Measurements from ENCODE around the gene HTR7. TPM values are rescaled to one million over a fixed set of nuclear protein-coding genes. Genes with fewer than 3 reads are reported as not detected.
"Not testable (repeated sequence)": the region's sequence is repeated elsewhere in the genome, so short reads cannot be mapped to it uniquely, and the experiment has no call there.

Gene HTR7
- total RNA-seq, 1 experiment from 2014 or later, result 0.62 TPM

GRCh38 chr10:90880059-90880719 lies 22.4 kb upstream of the HTR7 start:
- ATAC-seq; H3K4me2 ChIP-seq (ENCODE audit: low read length); POLR2A ChIA-PET (ENCODE audit: unreplicated experiment); H3F3A ChIP-seq (ENCODE audit: low read length, unreplicated experiment); H3K27me3 ChIP-seq (ENCODE audit: low read length); H3K27ac ChIP-seq (ENCODE audit: low read length); BruUV-seq (replicated peaks); H4K20me1 ChIP-seq (ENCODE audit: low read length); H3K9me2 ChIP-seq (replicated peaks; ENCODE audit: low read length); H3K79me2 ChIP-seq (ENCODE audit: low read length); H3K9me3 ChIP-seq (ENCODE audit: low read length); H2AFZ ChIP-seq (ENCODE audit: low read length); H3K9ac ChIP-seq (ENCODE audit: low read length); H3K4me3 ChIP-seq (ENCODE audit: low read length): not testable (repeated sequence)
- Histone ChIP-seq H3K36me3 (ENCODE audit: low read depth, low read length) (peaks cover 21% of the 10 kb centered on the region), H3K4me1 (ENCODE audit: insufficient read depth, low read length) (peaks cover 14% of the 10 kb centered on the region)
- peak; percentile 69 for TF ChIP-seq CTCF (conservative IDR thresholded peaks at IDR 0.05; ENCODE audit: low read depth, low read length)
- intact Hi-C loops (cut with micrococcal nuclease), result loop anchor here (1.0 to 5.0 kb wide), 4 partner anchors 31 to 371 kb away; no protein-coding TSS in a partner anchor
- CTCF ChIA-PET, result interaction anchor here (0.6 to 1.6 kb wide), 6 partner anchors 9 to 209 kb away, joined by 3 to 14 read pairs (median 4); partner anchors contain the start of gene RPP30
- DNase-seq, result peak; percentile 55

GRCh38 chr10:90879062-90879461 lies 21.2 kb upstream of the HTR7 start:
- Histone ChIP-seq H3K27me3 (ENCODE audit: low read length) (no peaks in the 10 kb centered on the region), H4K20me1 (ENCODE audit: low read length) (no peaks in the 10 kb centered on the region), H3K27ac (ENCODE audit: low read length) (no peak overlapping the region), H3K79me2 (ENCODE audit: low read length) (peaks cover 10% of the 10 kb centered on the region), H3K36me3 (ENCODE audit: low read depth, low read length) (peaks cover 21% of the 10 kb centered on the region), H3F3A (ENCODE audit: low read length, unreplicated experiment) (no peaks in the 10 kb centered on the region), H2AFZ (ENCODE audit: low read length) (no peak overlapping the region), H3K4me3 (ENCODE audit: low read length) (no peak overlapping the region), H3K4me2 (ENCODE audit: low read length) (no peak overlapping the region), H3K9ac (ENCODE audit: low read length) (no peak overlapping the region), H3K4me1 (ENCODE audit: insufficient read depth, low read length) (peaks cover 3% of the 10 kb centered on the region), H3K9me2 (replicated peaks; ENCODE audit: low read length) (no peaks in the 10 kb centered on the region), H3K9me3 (ENCODE audit: low read length) (no peaks in the 10 kb centered on the region)
- no peak for TF ChIP-seq CTCF (conservative IDR thresholded peaks at IDR 0.05; ENCODE audit: low read depth, low read length)
- no peak for TF ChIP-seq EZH2 (IDR thresholded peaks at IDR 0.05; ENCODE audit: low read length, unreplicated experiment)
- no peak for TF ChIP-seq EZH2phosphoT487 (IDR thresholded peaks at IDR 0.05; ENCODE audit: borderline replicate concordance, low read length)
- no peak for DNase-seq
- intact Hi-C loops (cut with micrococcal nuclease), result no loop called here
- ATAC-seq, result no peak
- POLR2A ChIA-PET (ENCODE audit: unreplicated experiment), result interaction anchor here (0.5 kb wide), 1 partner anchor 91 kb away, joined by 3 read pairs; no protein-coding TSS in a partner anchor
- no TSS peak for BruUV-seq (replicated peaks)
- CTCF ChIA-PET, result interaction anchor here (0.7 to 1.6 kb wide), 2 partner anchors 90 to 210 kb away, joined by 3 to 14 read pairs; no protein-coding TSS in a partner anchor

GRCh38 chr10:90872648-90873020 lies 14.8 kb upstream of the HTR7 start:
- ATAC-seq, result no peak
- DNase-seq, result no peak
- Histone ChIP-seq H3K27me3 (ENCODE audit: low read length) (no peaks in the 10 kb centered on the region), H2AFZ (ENCODE audit: low read length) (peak overlapping the region; percentile 99), H3K36me3 (ENCODE audit: low read depth, low read length) (peaks cover 13% of the 10 kb centered on the region), H4K20me1 (ENCODE audit: low read length) (no peaks in the 10 kb centered on the region), H3K4me1 (ENCODE audit: insufficient read depth, low read length) (0 out of 2 replicates have a peak, but pooled peaks cover 6% of the 10 kb centered on the region), H3K79me2 (ENCODE audit: low read length) (peaks cover 33% of the 10 kb centered on the region), H3K4me2 (ENCODE audit: low read length) (peak overlapping the region; percentile 94), H3K4me3 (ENCODE audit: low read length) (peak overlapping the region; percentile 95), H3K27ac (ENCODE audit: low read length) (0 out of 2 replicates have a peak overlapping the region, but pooled peaks have one; percentile 14), H3K9me2 (replicated peaks; ENCODE audit: low read length) (no peaks in the 10 kb centered on the region), H3K9ac (ENCODE audit: low read length) (peak overlapping the region; percentile 82), H3K9me3 (ENCODE audit: low read length) (no peaks in the 10 kb centered on the region), H3F3A (ENCODE audit: low read length, unreplicated experiment) (no peaks in the 10 kb centered on the region)
- ChIA-PET POLR2A (ENCODE audit: unreplicated experiment) (no interaction called here), CTCF (no interaction called here)
- BruUV-seq (replicated peaks), result no TSS peak
- intact Hi-C loops (cut with micrococcal nuclease), result no loop called here
- TF ChIP-seq CTCF (conservative IDR thresholded peaks at IDR 0.05; ENCODE audit: low read depth, low read length) (no peak), EZH2phosphoT487 (IDR thresholded peaks at IDR 0.05; ENCODE audit: borderline replicate concordance, low read length) (no peak), EZH2 (IDR thresholded peaks at IDR 0.05; ENCODE audit: low read length, unreplicated experiment) (no peak)

Measured in PC-3 (cell line).